HuH-7 (cell line): ENCODE measurements around the gene MAST3.
A peak's percentile ranks its signal among the peaks of the same experiment; 100 is the strongest.

Experiments
- DNase-seq: peaks from one replicate; pipeline ENCODE4 v3.0.0; 2011; ENCODE audit warnings: low spot score

MAST3 gene

GRCh38 chr19:18159810-18160209 is 62.2 kb downstream of the MAST3 start:
- no peak for DNase-seq

DNA sequence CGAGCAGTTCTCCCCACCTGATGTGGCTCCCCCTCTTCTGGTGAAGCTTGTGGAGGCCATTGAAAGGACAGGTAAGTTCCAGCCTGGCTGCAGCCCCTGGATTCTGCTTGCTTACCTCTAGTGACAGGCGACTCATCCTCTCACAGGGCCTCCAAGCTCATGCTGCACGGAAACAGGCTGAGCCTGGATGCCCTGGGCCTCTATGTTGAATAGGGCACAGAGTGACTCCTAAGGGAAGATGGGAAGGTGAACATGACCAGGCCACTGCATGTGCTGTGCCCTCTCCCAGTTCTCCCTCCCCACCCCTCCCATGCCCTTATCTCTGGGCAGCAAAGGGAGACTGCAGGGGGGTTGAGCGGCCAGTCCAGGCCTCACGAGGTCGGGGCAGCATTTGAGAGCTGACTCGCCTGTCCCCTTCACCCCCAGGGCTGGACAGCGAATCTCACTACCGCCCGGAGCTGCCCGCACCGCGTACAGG is 63.0 kb downstream of the MAST3 start:
- DNase-seq, result no peak

DNA sequence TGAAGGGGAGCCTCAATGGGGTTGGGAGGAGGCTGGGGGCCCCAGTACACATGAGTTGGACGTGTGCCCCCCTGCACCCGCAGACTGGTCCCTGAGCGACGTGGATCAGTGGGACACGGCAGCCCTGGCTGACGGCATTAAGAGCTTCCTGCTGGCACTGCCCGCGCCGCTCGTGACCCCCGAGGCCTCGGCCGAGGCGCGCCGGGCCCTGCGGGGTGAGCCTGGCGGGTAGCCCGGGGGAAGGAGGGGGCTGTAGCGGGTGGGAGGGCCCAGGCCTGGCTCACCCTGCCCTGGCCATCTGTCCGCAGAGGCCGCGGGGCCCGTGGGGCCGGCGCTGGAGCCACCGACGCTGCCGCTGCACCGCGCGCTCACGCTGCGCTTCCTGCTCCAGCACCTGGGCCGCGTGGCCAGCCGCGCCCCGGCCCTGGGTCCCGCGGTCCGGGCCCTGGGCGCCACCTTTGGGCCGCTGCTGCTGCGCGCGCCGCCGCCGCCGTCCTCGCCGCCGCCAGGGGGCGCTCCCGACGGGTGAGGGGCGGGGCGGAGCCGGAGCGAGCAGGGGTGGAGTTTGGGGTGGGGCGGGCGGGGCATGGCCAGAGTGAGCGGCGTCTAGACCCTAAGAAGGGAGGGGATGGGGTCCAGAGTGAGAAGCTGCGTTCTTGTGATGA is 63.5 kb downstream of the MAST3 start:
- DNase-seq, result peak; percentile 80

GRCh38 chr19:18161636-18162002 is 64.0 kb downstream of the MAST3 start:
- no peak for DNase-seq

DNA sequence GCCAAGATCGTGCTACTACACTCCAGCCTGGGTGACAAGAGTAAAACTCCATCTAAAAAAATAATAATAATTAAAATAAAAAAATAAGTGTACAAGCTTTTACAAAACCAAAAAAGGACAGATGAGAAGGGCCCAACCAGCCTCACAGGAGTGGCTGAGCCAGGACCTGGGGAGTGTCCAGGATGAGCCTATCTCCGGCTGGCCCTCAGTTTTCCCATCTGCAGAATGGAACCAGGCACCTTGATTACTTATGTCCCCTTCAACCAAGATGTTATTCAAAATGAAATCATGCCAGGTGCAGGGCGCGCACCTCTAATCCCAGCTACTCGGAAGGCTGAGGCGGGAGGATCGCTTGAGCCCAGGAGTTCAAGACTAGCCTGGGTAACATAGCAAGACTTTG is 66.5 kb downstream of the MAST3 start:
- DNase-seq, result no peak

DNA sequence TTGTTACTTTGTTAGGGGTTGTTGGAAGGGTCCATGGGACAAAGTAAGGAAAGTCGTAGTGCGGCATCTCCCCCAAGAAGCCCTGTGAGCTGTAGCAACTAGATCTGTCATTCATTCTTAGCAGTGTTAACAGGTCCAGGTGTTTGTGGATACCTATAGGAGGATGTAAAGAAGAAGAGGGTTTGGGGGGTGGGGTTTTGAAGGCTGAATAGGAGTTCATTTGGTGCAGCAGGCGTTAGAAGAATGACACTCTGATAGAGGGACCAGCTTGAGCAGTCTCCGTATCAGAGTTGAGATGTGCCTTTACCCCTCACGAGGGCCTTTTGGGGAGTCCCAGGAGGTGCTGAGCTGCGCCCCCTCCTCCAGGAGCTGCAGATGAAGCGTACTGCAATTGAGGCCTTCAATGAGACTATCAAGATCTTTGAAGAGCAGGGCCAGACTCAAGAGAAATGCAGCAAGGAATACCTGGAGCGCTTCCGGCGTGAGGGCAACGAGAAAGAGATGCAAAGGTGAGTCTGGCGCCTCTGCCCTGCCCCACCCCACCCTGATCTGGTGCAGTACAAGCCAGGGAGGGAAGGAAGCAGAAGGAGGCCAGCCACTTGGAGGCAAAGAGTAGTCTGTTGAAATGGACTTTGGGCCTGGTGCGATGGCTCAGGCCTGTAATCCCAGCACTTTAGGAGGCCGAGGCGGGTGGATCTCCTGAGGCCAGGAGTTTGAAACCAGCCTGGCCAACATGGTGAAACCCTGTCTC is 68.4 kb downstream of the MAST3 start:
- no peak for DNase-seq

DNA sequence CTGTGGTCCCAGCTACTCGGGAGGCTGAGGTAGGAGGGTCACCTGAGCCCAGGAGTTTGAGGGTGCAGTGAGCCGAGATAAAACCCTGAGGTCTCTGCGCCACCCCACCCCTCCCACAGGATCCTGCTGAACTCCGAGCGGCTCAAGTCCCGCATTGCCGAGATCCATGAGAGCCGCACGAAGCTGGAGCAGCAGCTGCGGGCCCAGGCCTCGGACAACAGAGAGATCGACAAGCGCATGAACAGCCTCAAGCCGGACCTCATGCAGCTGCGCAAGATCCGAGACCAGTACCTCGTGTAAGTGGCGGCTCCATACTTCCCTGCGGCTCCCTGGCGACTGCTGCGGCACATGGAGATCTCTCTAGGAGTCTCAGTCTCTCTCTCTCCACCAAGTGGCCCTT is 69.4 kb downstream of the MAST3 start:
- no peak for DNase-seq

DNA sequence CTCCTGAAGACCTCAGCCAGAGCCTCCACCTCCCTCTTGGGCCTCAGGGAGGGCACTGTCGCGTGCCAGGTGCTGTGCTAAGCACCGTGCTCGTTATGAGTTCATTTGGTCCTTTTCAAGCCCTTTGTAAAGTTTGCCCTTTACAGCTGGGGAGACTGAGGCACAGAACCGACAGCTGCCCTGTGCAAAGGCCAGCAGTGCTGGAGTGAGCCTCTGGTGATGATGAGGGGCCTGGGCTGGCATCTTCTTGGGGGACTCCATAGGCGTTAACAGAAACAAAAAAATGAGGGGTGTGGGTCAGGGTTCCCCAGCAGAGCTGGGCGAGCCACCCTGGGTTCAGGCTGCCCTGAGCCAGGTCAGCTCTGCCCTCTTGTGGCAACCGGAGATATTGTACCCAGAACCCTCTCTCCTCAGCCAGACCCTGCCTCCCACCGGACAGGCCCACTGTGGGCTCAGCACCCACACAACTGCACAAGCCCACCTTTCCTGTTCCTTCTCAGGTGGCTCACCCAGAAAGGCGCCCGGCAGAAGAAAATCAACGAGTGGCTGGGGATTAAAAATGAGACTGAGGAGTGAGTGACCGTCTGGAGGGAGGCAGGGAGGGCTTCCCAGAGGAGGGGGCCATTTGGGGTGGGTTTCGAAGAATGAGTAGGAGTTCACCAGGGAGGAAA is 70.5 kb downstream of the MAST3 start:
- peak; percentile 85 for DNase-seq

- no peak for DNase-seq
Observed at GRCh38 chr19:18168673-18169381, 71.2 kb downstream of the MAST3 start.

DNA sequence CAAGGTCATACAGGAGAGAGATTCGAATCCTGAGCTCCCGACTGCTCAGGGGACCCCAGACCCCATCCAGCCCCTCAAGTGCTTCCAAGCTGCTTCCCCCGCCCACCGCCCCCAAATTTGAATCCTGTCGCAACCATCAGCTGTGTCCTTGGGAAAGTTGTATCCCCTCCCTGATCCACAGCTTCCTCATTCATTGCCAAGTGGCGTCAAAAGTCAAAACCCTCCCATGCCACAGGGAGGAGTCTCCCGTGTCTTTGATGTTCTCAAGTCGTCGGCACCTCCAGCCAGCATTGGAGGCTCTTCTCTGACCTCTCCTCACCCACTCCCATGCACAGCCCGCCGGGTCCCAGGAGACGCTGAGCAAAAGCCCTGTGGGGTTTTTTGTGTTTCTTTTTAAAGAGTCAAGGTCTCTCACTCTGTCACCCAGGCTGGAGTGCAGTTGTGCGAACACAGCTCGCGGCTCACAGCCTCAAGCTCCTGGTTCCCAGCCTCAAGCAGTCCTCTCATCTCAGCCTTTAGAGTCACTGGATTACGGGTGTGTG is 73.2 kb downstream of the MAST3 start:
- DNase-seq, result no peak

- DNase-seq, result no peak
Observed at GRCh38 chr19:18171605-18172327, 74.2 kb downstream of the MAST3 start.

GRCh38 chr19:18172331-18173053 is 74.9 kb downstream of the MAST3 start:
- DNase-seq, result no peak

GRCh38 chr19:18173054-18173571 is 75.5 kb downstream of the MAST3 start:
- DNase-seq, result no peak

GRCh38 chr19:18173572-18174288 is 76.2 kb downstream of the MAST3 start, which contains the start of gene IFI30:
IFI30 (plus strand) TSS chr19:18173813; CDS start chr19:18173842, 29 bp downstream.
- DNase-seq, result peak; percentile 87

- DNase-seq, result no peak
Observed at GRCh38 chr19:18174983-18175382, 77.4 kb downstream of the MAST3 start.

DNA sequence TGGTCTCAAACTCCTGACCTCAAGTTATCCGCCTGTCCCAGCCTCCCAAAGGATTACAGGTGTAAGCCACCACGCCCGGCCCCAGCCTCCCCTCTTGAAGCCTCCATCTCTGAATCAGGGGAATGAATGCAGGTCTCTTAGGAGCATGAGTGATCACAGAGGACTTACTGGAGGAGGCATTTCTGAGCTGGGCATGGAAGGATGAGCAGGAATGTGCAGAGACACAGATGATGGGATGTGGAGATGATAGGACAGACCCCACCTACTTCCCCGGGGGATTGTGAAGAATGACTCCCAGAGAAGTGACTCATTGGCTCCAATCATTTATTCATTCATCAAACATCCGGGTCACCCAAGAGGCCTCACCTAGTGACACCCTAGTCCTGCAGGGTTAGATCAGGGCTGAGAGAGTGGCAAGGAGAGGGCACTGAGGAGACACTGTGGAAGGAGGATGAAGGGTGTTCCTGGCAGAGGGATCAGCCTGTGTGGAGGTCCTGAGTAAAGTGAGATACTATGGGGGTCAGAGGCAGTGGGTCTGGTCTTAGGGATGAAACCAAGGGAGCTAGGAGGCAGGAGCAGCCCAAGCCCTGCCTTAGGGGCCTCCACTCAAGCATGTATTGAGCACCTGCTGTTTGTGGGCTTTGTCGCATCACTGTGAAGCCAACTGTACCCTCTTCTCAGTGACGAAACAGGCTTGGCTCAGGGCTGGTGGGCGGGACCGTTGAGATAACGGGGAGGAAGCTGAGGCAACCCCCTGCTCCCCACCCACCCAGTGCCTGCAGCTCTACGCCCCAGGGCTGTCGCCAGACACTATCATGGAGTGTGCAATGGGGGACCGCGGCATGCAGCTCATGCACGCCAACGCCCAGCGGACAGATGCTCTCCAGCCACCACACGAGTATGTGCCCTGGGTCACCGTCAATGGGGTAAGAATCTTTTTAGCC is 79.1 kb downstream of the MAST3 start:
- DNase-seq, result no peak

DNA sequence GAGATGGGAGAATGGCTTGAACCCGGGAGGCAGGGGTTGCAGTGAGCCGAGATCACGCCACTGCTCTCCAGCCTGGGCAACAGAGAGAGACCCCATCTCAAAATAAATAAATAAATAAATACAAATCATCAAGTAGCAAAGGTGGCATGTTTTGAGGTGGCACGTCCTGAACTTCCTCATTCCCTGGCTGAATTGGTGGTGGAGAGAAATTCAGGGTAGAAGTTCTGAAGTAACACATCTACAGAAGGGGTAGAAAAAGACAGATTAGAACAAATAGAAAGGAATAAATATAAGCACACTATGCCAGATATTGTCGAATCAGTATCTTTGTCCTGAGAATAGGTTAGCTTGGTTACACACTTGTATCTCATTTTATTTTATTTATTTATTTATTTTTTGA is 82.4 kb downstream of the MAST3 start:
- no peak for DNase-seq

GRCh38 chr19:18183529-18183928 is 86.0 kb downstream of the MAST3 start:
- DNase-seq, result no peak

DNA sequence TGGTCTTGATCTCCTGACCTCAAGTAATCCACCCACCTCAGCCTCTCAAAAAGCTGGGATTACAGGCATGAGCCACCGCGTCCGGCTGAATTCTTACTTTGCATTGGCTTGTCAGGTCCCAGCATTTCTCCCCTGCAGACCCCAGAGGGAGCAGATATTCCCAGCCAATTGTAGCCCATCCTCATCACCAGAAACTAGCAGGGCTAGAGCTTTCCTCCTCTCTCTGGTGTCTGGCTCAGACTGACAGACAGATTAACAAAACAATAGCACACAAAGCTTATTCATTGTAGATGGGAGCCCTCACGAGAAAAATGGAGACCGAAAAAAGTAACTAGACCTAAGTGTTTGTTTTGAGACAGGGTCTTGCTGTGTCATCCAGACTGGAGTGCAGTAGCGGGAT is 88.0 kb downstream of the MAST3 start:
- DNase-seq, result no peak
